K562 (cell line): ENCODE results near the gene ARMC9. TPM values are rescaled to one million over a fixed set of nuclear protein-coding genes. Genes with fewer than 3 reads are reported as not detected.

Source experiments
- ATAC-seq: fragments of 200-7000 bp; cut with Tn5 transposase; 3 replicates; pipeline ENCODE4 v1.9.1; 2020; ENCODE audit warnings: moderate library complexity
- BruUV-seq: library from RNA; stranded (reverse); fragments of 400-500 nt; replicated peaks from 2 replicates; lab custom pipeline; 2021; lab: Mats Ljungman, UMichigan
- CTCF ChIA-PET: fragments of 300-600 bp; formaldehyde crosslinking; extraction: SDS; loops from one replicate; lab custom pipeline; 2021; ENCODE audit warnings: low intra/inter-chr PET ratio; lab: Yijun Ruan, JAX
- POLR2A ChIA-PET: fragments of 300-600, 350-650 bp; sonication (Branson Sonifier 250); formaldehyde crosslinking; extraction: SDS; loops from one replicate; lab custom pipeline; 2021; ENCODE audit warnings: antibody characterized with exemption, inconsistent platforms; lab: Yijun Ruan, JAX
- DNase-seq, 4 experiments: peaks; one replicate each; pipeline versions ENCODE4 v3.0.0 to v3.0.0-alpha.2; 2011 to 2018; ENCODE audit warnings: low spot score in 3 of 4, mixed read lengths in 3 of 4; ENCODE audit errors: extremely low read depth in 1 of 4
- FAIRE-seq: peaks from 2 replicates; lab custom pipeline; 2011; peaks lifted over from hg19 to GRCh38; lab: Jason Lieb, UNC
- H2AFZ ChIP-seq: 2 replicates; pipeline ENCODE4 v1.6.0; 2011; ENCODE audit warnings: low read depth, low read length, control low read depth, inconsistent platforms
- H3K27ac ChIP-seq: fragments of 200-600 bp; 3 replicates; pipeline ENCODE4 v1.8.0; 2011; ENCODE audit warnings: low read depth, mild to moderate bottlenecking, control low read depth, inconsistent platforms, low read length, moderate library complexity, mixed read lengths; ENCODE audit errors: extremely low read depth
- H3K27me3 ChIP-seq, 2 experiments: fragments of 300-600 bp in 1 of 2; 2 replicates in 1 of 2; 3 replicates in 1 of 2; pipeline versions ENCODE4 v1.6.0 to v1.8.0; 2011; ENCODE audit warnings: inconsistent platforms in 2 of 2, low read length in 2 of 2, mild to moderate bottlenecking in 1 of 2, mixed read lengths in 1 of 2, moderate library complexity in 1 of 2; ENCODE audit not compliant: control insufficient read depth in 2 of 2, insufficient read depth in 2 of 2
- H3K36me3 ChIP-seq: fragments of 300-600 bp; 3 replicates; pipeline ENCODE4 v1.8.0; 2011; ENCODE audit warnings: mild to moderate bottlenecking, low read length, inconsistent platforms; ENCODE audit not compliant: control insufficient read depth, insufficient read depth
- H3K4me1 ChIP-seq, 2 experiments: fragments of 200-600 bp in 1 of 2; replicated peaks in 1 of 2; 2 replicates in 1 of 2; 3 replicates in 1 of 2; pipeline versions ENCODE4 v1.5.1 to v1.8.0; 2011; ENCODE audit warnings: inconsistent platforms in 2 of 2, low read length in 2 of 2, mild to moderate bottlenecking in 1 of 2, mixed read lengths in 1 of 2, moderate library complexity in 1 of 2; ENCODE audit not compliant: control insufficient read depth in 2 of 2, insufficient read depth in 2 of 2
- H3K4me2 ChIP-seq: 2 replicates; pipeline ENCODE4 v1.6.1; 2011; ENCODE audit warnings: low read length, control low read depth, inconsistent platforms, mixed read lengths; ENCODE audit not compliant: insufficient read depth
- H3K4me3 ChIP-seq: fragments of 200-600 bp; sonication (generic), shearing (Covaris generic); 2 replicates; pipeline ENCODE4 v1.5.1; 2016; ENCODE audit warnings: control low read depth, inconsistent platforms
- H3K79me2 ChIP-seq: fragments of 200-600 bp; 3 replicates; pipeline ENCODE4 v1.8.0; 2011; ENCODE audit warnings: low read length, inconsistent platforms; ENCODE audit not compliant: control insufficient read depth, insufficient read depth
- H3K9ac ChIP-seq, 2 experiments: 2 replicates each; pipeline versions ENCODE4 v1.6.0 to v1.6.1; 2011; ENCODE audit warnings: low read depth in 2 of 2, low read length in 2 of 2, control low read depth in 1 of 2, inconsistent platforms in 1 of 2, mild to moderate bottlenecking in 1 of 2, mixed read lengths in 1 of 2; ENCODE audit not compliant: insufficient read depth in 1 of 2
- H3K9me1 ChIP-seq: one replicate; pipeline ENCODE4 v1.6.0; 2011; ENCODE audit warnings: inconsistent platforms, mild to moderate bottlenecking, low read length, moderate library complexity; ENCODE audit not compliant: control insufficient read depth, insufficient read depth
- H3K9me3 ChIP-seq: replicated peaks from 2 replicates; pipeline ENCODE4 v1.5.1; 2011; ENCODE audit warnings: low read depth, low read length, inconsistent platforms; ENCODE audit not compliant: control insufficient read depth, insufficient read depth
- H4K20me1 ChIP-seq: replicated peaks from 2 replicates; pipeline ENCODE4 v1.6.1; 2011; ENCODE audit warnings: low read length, inconsistent platforms, mixed read lengths; ENCODE audit not compliant: control insufficient read depth, insufficient read depth
- ATF2 ChIP-seq: sonication (generic); formaldehyde crosslinking; IDR thresholded peaks from 2 replicates; pipeline ENCODE4 v1.8.1; 2022; ENCODE audit warnings: missing genetic modification reagents
- HCFC1 ChIP-seq: IDR thresholded peaks from 2 replicates; pipeline ENCODE4 v1.6.1; 2012; ENCODE audit warnings: low read depth, low read length, improper control_type of control experiment
- KAT7 ChIP-seq: sonication (generic); formaldehyde crosslinking; IDR thresholded peaks from 2 replicates; pipeline ENCODE4 v1.8.0; 2022; ENCODE audit warnings: missing genetic modification reagents, mild to moderate bottlenecking, borderline replicate concordance
- MAFF ChIP-seq: IDR thresholded peaks from 2 replicates; pipeline ENCODE4 v1.6.1; 2012; ENCODE audit warnings: low read length, improper control_type of control experiment
- RCOR1 ChIP-seq, 2 experiments: IDR thresholded peaks; 2 replicates each; pipeline ENCODE4 v1.6.1; 2012; ENCODE audit warnings: low read depth in 2 of 2, low read length in 2 of 2, borderline replicate concordance in 1 of 2, improper control_type of control experiment in 1 of 2
- WGBS: fragments of 100-300 bp; shearing (Covaris generic); methylation state at CpG from one replicate; pipeline ENCODE4 v1.1.6; 2016; ENCODE audit warnings: low coverage, mixed read lengths; ENCODE audit not compliant: insufficient coverage; ENCODE audit errors: missing lambda C conversion rate; 5-methylcytosine and 5-hydroxymethylcytosine counted together
- in situ Hi-C: fragments of 300-500 bp; cut with MboI; formaldehyde crosslinking; loops from 4 replicates; pipeline ENCODE4 v1.15.0; 2018; ENCODE audit warnings: inconsistent platforms, mixed read lengths
- intact Hi-C: fragments of 100-400 bp; cut with micrococcal nuclease; formaldehyde crosslinking; loops from 2 replicates; pipeline ENCODE4 v1.14.2; 2022
- polyA plus RNA-seq, 8 experiments: library from polyadenylated mRNA; depleted of rRNA in 4 of 8; stranded (reverse) in 5 of 8; unstranded in 3 of 8; fragments of >200 nt; fragmentation: Nextera tagmentation in 2 of 8; fragmentation: Illumina TruSeq in 1 of 8; extraction: Ambion mirVana in 2 of 8; extraction: Trizol in 1 of 8; gene quantifications; 2 replicates each; pipeline versions ENCODE4 v1.2.1 to v1.2.3, GENCODE V29; 2011 to 2014; ENCODE audit warnings: inconsistent platforms in 1 of 8, missing spikeins in 1 of 8
- total RNA-seq, 7 experiments: library from RNA; depleted of rRNA in 6 of 7; stranded (reverse); fragments of >200 nt in 6 of 7; fragmentation: Illumina TruSeq in 2 of 7; extraction: Trizol in 2 of 7; gene quantifications; 2 replicates each; pipeline versions ENCODE4 v1.2.1 to v1.2.3, GENCODE V29; 2011 to 2021; ENCODE audit warnings: low replicate concordance in 1 of 7

The ARMC9 gene
- total and polyA plus RNA-seq, 9 of the 15 experiments (the other 6 are each of a cell fraction or from before 2014, with no cell fraction given): 0.36 to 2.3 (median 1.1) TPM

GRCh38 chr2:231287696-231288095 is 89.3 kb downstream of the ARMC9 start:
- no peak overlapping the region for H3K4me2 ChIP-seq
- WGBS: 11% methylated on average over 5 of the region's 5 CpGs
- H3K9me3 ChIP-seq: no peaks in the 10 kb centered on the region
- H3K9me1 ChIP-seq: no peaks in the 10 kb centered on the region
- H2AFZ ChIP-seq: no peak overlapping the region
- H3K27ac ChIP-seq: no peak overlapping the region
- ChIA-PET POLR2A (no interaction called here), CTCF (no interaction called here)
- FAIRE-seq (no peak), DNase-seq (no peak), ATAC-seq (no peak)
- no peaks in the 10 kb centered on the region for H3K4me1 ChIP-seq
- no peak for TF ChIP-seq RCOR1 (IDR thresholded peaks at IDR 0.05; ENCODE audit: borderline replicate concordance in 1 of 2, low read depth in 2 of 2, low read length in 2 of 2)
- no peak for TF ChIP-seq HCFC1
- TF ChIP-seq ATF2: no peak
- TF ChIP-seq KAT7 (CRISPR knock-in tag): no peak
- TF ChIP-seq MAFF: no peak
- no peak overlapping the region for H3K9ac ChIP-seq
- no peaks in the 10 kb centered on the region for H4K20me1 ChIP-seq
- no peaks in the 10 kb centered on the region for H3K36me3 ChIP-seq
- H3K4me3 ChIP-seq: no peak overlapping the region
- in situ Hi-C loops (no loop called here), intact Hi-C loops (no loop called here)
- H3K79me2 ChIP-seq: no peaks in the 10 kb centered on the region
- no TSS peak for BruUV-seq
- peaks cover 2 to 13% of the 10 kb centered on the region in 2 experiments; a peak in 3 of 5 replicates for H3K27me3 ChIP-seq
